Subcutaneous adipose tissue (tissue), 4 donors: Measurements from ENCODE around the gene TPR. TPM values are rescaled to one million over a fixed set of nuclear protein-coding genes. Genes with fewer than 3 reads are reported as not detected.

Experiments used
- CTCF ChIP-seq: fragments of 450-650 bp; IDR thresholded peaks from one replicate; pipeline ENCODE4 v1.5.1; 2016; ENCODE audit warnings: low read depth, mild to moderate bottlenecking, control low read depth, antibody characterized with exemption, moderate library complexity
- total RNA-seq, 4 donors: library from RNA; depleted of rRNA; stranded (reverse); fragments of >200 nt; gene quantifications; one replicate each; pipeline ENCODE4 v1.1.0, GENCODE V29; 2016

Gene TPR
- total RNA-seq, result 10 to 100 TPM; 72.6 to 93.6 (median 75.6) TPM

- no peak for TF ChIP-seq CTCF
Observed at GRCh38 chr1:186375152-186375928, at the start of gene TPR, which contains the start of gene ODR4. TPR (minus strand) TSS chr1:186375253; CDS start chr1:186375028, 225 bp downstream. ODR4 (plus strand) TSS chr1:186375838; CDS start chr1:186379786, 3,948 bp downstream.

GRCh38 chr1:186424539-186424938, 49.5 kb upstream of the TPR start:
- no peak for TF ChIP-seq CTCF

- no peak for TF ChIP-seq CTCF
Observed at GRCh38 chr1:186421446-186421845, 46.4 kb upstream of the TPR start.

- no peak for TF ChIP-seq CTCF
Observed at GRCh38 chr1:186420923-186421322, 45.9 kb upstream of the TPR start.

- TF ChIP-seq CTCF, result no peak
Observed at GRCh38 chr1:186420311-186420710, 45.3 kb upstream of the TPR start.

GRCh38 chr1:186418503-186418902, 43.5 kb upstream of the TPR start:
- TF ChIP-seq CTCF, result no peak

GRCh38 chr1:186413319-186413718, 38.3 kb upstream of the TPR start:
- no peak for TF ChIP-seq CTCF
